ENCODE measurements around the gene ZNFX1. TPM values are rescaled to one million over a fixed set of nuclear protein-coding genes. Genes with fewer than 3 reads are reported as not detected.

ZNFX1 gene
- total and polyA plus RNA-seq, 9 of the 15 experiments (the other 6 are each of a cell fraction or from before 2014, with no cell fraction given): 3.8 to 13.8 (median 10.3) TPM

GRCh38 chr20:49312661-49313060, 34.8 kb upstream of the ZNFX1 start (continued):
- TF ChIP-seq CGGBP1 (CRISPR knock-in tag; IDR thresholded peaks at IDR 0.05) (no peak), TOE1 (IDR thresholded peaks at IDR 0.05; ENCODE audit: borderline replicate concordance) (no peak), TOE1 (CRISPR knock-in tag; IDR thresholded peaks at IDR 0.05; ENCODE audit: borderline replicate concordance, low read depth) (no peak), RNF2 (IDR thresholded peaks at IDR 0.05) (no peak), HDAC8 (tag; IDR thresholded peaks at IDR 0.05) (no peak), ZFP91 (CRISPR knock-in tag; IDR thresholded peaks at IDR 0.05) (no peak), ZNF780A (CRISPR knock-in tag; IDR thresholded peaks at IDR 0.05) (no peak)
- TF ChIP-seq, protein P1, sequence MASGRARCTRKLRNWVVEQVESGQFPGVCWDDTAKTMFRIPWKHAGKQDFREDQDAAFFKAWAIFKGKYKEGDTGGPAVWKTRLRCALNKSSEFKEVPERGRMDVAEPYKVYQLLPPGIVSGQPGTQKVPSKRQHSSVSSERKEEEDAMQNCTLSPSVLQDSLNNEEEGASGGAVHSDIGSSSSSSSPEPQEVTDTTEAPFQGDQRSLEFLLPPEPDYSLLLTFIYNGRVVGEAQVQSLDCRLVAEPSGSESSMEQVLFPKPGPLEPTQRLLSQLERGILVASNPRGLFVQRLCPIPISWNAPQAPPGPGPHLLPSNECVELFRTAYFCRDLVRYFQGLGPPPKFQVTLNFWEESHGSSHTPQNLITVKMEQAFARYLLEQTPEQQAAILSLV (tag; IDR thresholded peaks at IDR 0.05): no peak

GRCh38 chr20:49310705-49311104, 32.8 kb upstream of the ZNFX1 start:
- no peak for FAIRE-seq
- H3K27ac ChIP-seq (ENCODE audit: extremely low read depth, low read depth, low read length): no peak overlapping the region
- BruUV-seq (replicated peaks): no TSS peak
- no peak overlapping the region for H3K9ac ChIP-seq (ENCODE audit: insufficient read depth in 1 of 2, low read depth in 2 of 2, low read length in 2 of 2)
- in situ Hi-C loops (cut with MboI): no loop called here
- no peaks in the 10 kb centered on the region for H3K36me3 ChIP-seq (ENCODE audit: control insufficient read depth, insufficient read depth, low read length)
- no peak for ATAC-seq
- CTCF ChIA-PET (ENCODE audit: low intra/inter-chr PET ratio): no interaction called here
- no peak overlapping the region for H3K4me2 ChIP-seq (ENCODE audit: insufficient read depth, low read length)
- H2AFZ ChIP-seq (ENCODE audit: low read depth, low read length): no peak overlapping the region
- POLR2A ChIA-PET: interaction anchor here (1.6 kb wide), 1 partner anchor 31 kb away, joined by 5 read pairs; no protein-coding TSS in a partner anchor
- intact Hi-C loops (cut with micrococcal nuclease): no loop called here
- no peaks in the 10 kb centered on the region for H3K9me1 ChIP-seq (ENCODE audit: control insufficient read depth, insufficient read depth, low read length)
- TF ChIP-seq ZNF140 (CRISPR knock-in tag; IDR thresholded peaks at IDR 0.05) (no peak), SMC3 (conservative IDR thresholded peaks at IDR 0.05; ENCODE audit: insufficient read depth, low read depth, low read length) (no peak), KLF16 (IDR thresholded peaks at IDR 0.05) (no peak), ARID2 (IDR thresholded peaks at IDR 0.05) (no peak), ZNF57 (CRISPR knock-in tag; IDR thresholded peaks at IDR 0.05) (no peak)
- no peak overlapping the region for H3K4me3 ChIP-seq
- H4K20me1 ChIP-seq (replicated peaks; ENCODE audit: control insufficient read depth, insufficient read depth, low read length): no peaks in the 10 kb centered on the region
- H3K4me1 ChIP-seq (replicated peaks in 1 of 2; ENCODE audit: control insufficient read depth in 2 of 2, insufficient read depth in 2 of 2, low read length in 2 of 2): no peaks in the 10 kb centered on the region; a peak in 1 of 5 replicates
- no peaks in the 10 kb centered on the region for H3K9me3 ChIP-seq (replicated peaks; ENCODE audit: control insufficient read depth, insufficient read depth, low read depth, low read length)
- H3K79me2 ChIP-seq (ENCODE audit: control insufficient read depth, insufficient read depth, low read length): no peaks in the 10 kb centered on the region
- DNase-seq (ENCODE audit: extremely low read depth in 1 of 4, low spot score in 3 of 4): no peak
- H3K27me3 ChIP-seq (ENCODE audit: control insufficient read depth in 2 of 2, insufficient read depth in 2 of 2, low read length in 2 of 2): peaks cover 10 to 34% of the 10 kb centered on the region in 2 experiments; a peak in 4 of 5 replicates
